Adrenal gland (tissue), 12 donors: ENCODE results near the gene STING1. TPM values are rescaled to one million over a fixed set of nuclear protein-coding genes. Genes with fewer than 3 reads are reported as not detected.

Experiments
- DNase-seq, 7 donors: peaks; one replicate each; pipeline ENCODE4 v3.0.0-alpha.2; 2019 to 2020
- H3K27ac ChIP-seq, 5 donors: fragments of 200-600 bp; sonication (generic) in 4 of 5; 1 replicate in 3 of 5; 2 replicates in 2 of 5; pipeline versions ENCODE4 v1.5.1 to v1.8.0; 2016 to 2020; ENCODE audit warnings: mild to moderate bottlenecking in 1 of 5
- H3K27me3 ChIP-seq: fragments of 200-600 bp; 2 replicates; pipeline ENCODE4 v1.8.0; 2021
- H3K36me3 ChIP-seq, 2 donors: fragments of 200-600 bp; replicated peaks in 1 of 2; 1 replicate in 1 of 2; 2 replicates in 1 of 2; pipeline versions ENCODE4 v1.5.1 to v1.8.0; 2018 to 2022
- H3K4me1 ChIP-seq, 2 donors: fragments of 200-600 bp; replicated peaks in 1 of 2; 1 replicate in 1 of 2; 2 replicates in 1 of 2; pipeline versions ENCODE4 v1.5.1 to v1.8.0; 2018 to 2021
- H3K4me3 ChIP-seq, 4 donors: fragments of 200-600 bp; sonication (generic) in 3 of 4; one replicate each; pipeline ENCODE4 v1.5.1; 2016 to 2018
- H3K9me3 ChIP-seq, 3 donors: fragments of 200-600 bp; sonication (generic) in 1 of 3; replicated peaks in 1 of 3; 1 replicate in 2 of 3; 2 replicates in 1 of 3; pipeline versions ENCODE4 v1.5.1 to v1.8.0; 2016 to 2021
- POLR2A ChIP-seq, 2 donors: fragments of 450-650 bp; IDR thresholded peaks; one replicate each; pipeline ENCODE4 v1.6.1; 2017; ENCODE audit warnings: antibody characterized with exemption in 2 of 2, mild to moderate bottlenecking in 2 of 2, moderate library complexity in 1 of 2
- WGBS, 4 donors: extraction: QIAGEN DNeasy Blood & Tissue Kit in 2 of 4; methylation state at CpG; one replicate each; pipeline versions ENCODE4 v1.1.5 to v1.1.7; 2013 to 2017; 5-methylcytosine and 5-hydroxymethylcytosine counted together
- intact Hi-C, 2 donors: fragments of 100-400 bp; cut with DNase I; formaldehyde crosslinking; loops; one replicate each; pipeline versions ENCODE4 v1.14.1 to v1.15.0; 2022 to 2023
- polyA plus RNA-seq, 3 donors: library from polyadenylated mRNA; stranded (reverse); fragments of 200-250 nt in 2 of 3; fragments of 350-450 nt in 1 of 3; fragmentation: Illumina TruSeq in 1 of 3; extraction: RNeasy Lipid Tissue Mini Kit (QIAGEN cat#74804) in 1 of 3; gene quantifications; one replicate each; pipeline ENCODE4 v1.2.3, GENCODE V29; 2013 to 2014
- total RNA-seq, 9 donors: library from RNA; depleted of rRNA in 4 of 9; stranded (reverse); fragments of >200 nt in 4 of 9; fragments of 120-200 nt in 1 of 9; fragmentation: NEBNext Ultra II Directional in 1 of 9; extraction: Animal tissue kit (Norgen Biotek cat#: 25700) in 1 of 9; gene quantifications; one replicate each; pipeline versions ENCODE4 v1.1.0 to v1.2.4, GENCODE V29; 2013 to 2023
- TF ChIP-seq, protein P1 (sequence below), 6 experiments: fragments of 450-650 bp in 4 of 6; fragments of 200-600 bp in 2 of 6; sonication (generic) in 1 of 6; IDR thresholded peaks; 1 replicate in 5 of 6; 2 replicates in 1 of 6; pipeline versions ENCODE4 v1.5.1 to v1.8.0; 2016 to 2021; ENCODE audit warnings: antibody characterized with exemption in 6 of 6, mild to moderate bottlenecking in 2 of 6, moderate library complexity in 1 of 6
- donor health status: healthy with polysubstance abuse.
- donor health status: Bipolar disorder and iron deficiency.
- donor health status: DM: yes; HTN: yes; CAD: no.
- donor health status: DM: no; HTN: no; CAD: no.
- donor health status: DM: no; HTN: no; CAD: no.
- donor health status: DM: yes; HTN: yes; CAD: no.

STING1 gene
- total and polyA plus RNA-seq, 12 donors: 10.9 to 63.9 (median 32.4) TPM

DNA sequence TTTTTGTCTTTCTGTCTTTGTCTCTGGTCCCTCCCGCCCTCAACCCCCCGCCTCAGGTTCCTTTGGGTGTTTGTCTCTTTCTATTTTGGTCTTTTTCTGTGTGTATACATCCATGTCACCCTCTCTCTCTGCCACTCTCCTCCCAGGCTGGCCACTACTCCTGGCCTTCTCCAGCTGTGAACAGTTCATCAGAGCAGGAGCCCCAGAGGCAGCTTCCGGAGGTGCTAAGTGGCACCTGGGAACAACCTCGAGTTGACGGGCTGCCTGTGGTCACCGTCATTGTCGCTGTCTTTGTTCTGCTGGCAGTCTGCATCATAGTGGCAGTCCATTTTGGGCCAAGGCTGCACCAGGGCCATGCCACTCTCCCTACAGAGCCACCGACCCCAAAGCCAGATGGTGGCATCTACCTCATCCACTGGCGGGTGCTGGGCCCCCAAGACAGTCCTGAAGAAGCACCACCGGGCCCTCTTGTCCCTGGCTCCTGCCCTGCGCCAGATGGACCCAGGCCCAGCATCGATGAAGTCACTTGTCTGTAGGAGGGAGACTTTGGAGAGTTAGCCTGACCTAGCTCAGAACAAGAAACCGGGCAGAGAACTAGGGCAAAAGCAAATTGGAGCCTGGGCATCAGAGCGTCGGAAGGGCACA lies 10.1 kb downstream of the STING1 start:
- H3K27ac ChIP-seq: no peak overlapping the region
- H3K36me3 ChIP-seq: peaks cover 0 to 16% of the 10 kb centered on the region in 2 donors
- H3K4me1 ChIP-seq: no peaks in the 10 kb centered on the region
- intact Hi-C loops: no loop called here
- no peak overlapping the region for H3K4me3 ChIP-seq
- DNase-seq: no peak
- H3K27me3 ChIP-seq: no peaks in the 10 kb centered on the region
- no peak for TF ChIP-seq POLR2A (IDR thresholded peaks at IDR 0.05)
- TF ChIP-seq, protein P1, sequence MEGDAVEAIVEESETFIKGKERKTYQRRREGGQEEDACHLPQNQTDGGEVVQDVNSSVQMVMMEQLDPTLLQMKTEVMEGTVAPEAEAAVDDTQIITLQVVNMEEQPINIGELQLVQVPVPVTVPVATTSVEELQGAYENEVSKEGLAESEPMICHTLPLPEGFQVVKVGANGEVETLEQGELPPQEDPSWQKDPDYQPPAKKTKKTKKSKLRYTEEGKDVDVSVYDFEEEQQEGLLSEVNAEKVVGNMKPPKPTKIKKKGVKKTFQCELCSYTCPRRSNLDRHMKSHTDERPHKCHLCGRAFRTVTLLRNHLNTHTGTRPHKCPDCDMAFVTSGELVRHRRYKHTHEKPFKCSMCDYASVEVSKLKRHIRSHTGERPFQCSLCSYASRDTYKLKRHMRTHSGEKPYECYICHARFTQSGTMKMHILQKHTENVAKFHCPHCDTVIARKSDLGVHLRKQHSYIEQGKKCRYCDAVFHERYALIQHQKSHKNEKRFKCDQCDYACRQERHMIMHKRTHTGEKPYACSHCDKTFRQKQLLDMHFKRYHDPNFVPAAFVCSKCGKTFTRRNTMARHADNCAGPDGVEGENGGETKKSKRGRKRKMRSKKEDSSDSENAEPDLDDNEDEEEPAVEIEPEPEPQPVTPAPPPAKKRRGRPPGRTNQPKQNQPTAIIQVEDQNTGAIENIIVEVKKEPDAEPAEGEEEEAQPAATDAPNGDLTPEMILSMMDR (IDR thresholded peaks at IDR 0.05): no peak
- 81 to 90% (median 88%) methylated on average over 13 to 15 of the region's 15 CpGs for WGBS, 4 donors
- no peaks in the 10 kb centered on the region for H3K9me3 ChIP-seq

- Histone ChIP-seq H3K27me3 (no peaks in the 10 kb centered on the region), H3K27ac (peak within 1 kb of the TSS in 1 of 5 donors; percentile 29), H3K9me3 (no peaks in the 10 kb centered on the region), H3K36me3 (no peaks in the 10 kb centered on the region), H3K4me1 (no peaks in the 10 kb centered on the region), H3K4me3 (no peak within 1 kb of the TSS)
- WGBS, 4 donors: 64 to 85% (median 74%) methylated on average over 8 to 9 of the region's 9 CpGs
- DNase-seq: no peak
- no peak for TF ChIP-seq POLR2A (IDR thresholded peaks at IDR 0.05)
- TF ChIP-seq, protein P1 (IDR thresholded peaks at IDR 0.05): no peak
- intact Hi-C loops: no loop called here
Measured at GRCh38 chr5:139470821-139471300, 11.7 kb downstream of the STING1 start, which contains the start of gene SMIM33. Gene SMIM33 (plus strand): TSS chr5:139471004. CDS start chr5:139471122, 118 bp downstream.

GRCh38 chr5:139468421-139468931 lies 14.1 kb downstream of the STING1 start:
- Histone ChIP-seq H3K27ac (no peak overlapping the region), H3K4me1 (no peaks in the 10 kb centered on the region), H3K9me3 (no peaks in the 10 kb centered on the region), H3K27me3 (no peaks in the 10 kb centered on the region), H3K4me3 (no peak overlapping the region), H3K36me3 (no peaks in the 10 kb centered on the region)
- DNase-seq: no peak
- 74 to 83% (median 77%) methylated on average over 7 to 8 of the region's 8 CpGs for WGBS, 4 donors
- no peak for TF ChIP-seq POLR2A (IDR thresholded peaks at IDR 0.05)
- TF ChIP-seq, protein P1 (IDR thresholded peaks at IDR 0.05): no peak
- intact Hi-C loops: no loop called here

- Histone ChIP-seq H3K36me3 (no peaks in the 10 kb centered on the region), H3K27me3 (no peaks in the 10 kb centered on the region), H3K4me1 (no peaks in the 10 kb centered on the region), H3K4me3 (no peak within 1 kb of the TSS), H3K9me3 (no peaks in the 10 kb centered on the region), H3K27ac (peak within 1 kb of the TSS in 1 of 5 donors; percentile 69)
- DNase-seq: peak in 4 of 7 donors; percentile 35 to 64 (median 44)
- WGBS, 4 donors: 72 to 83% (median 78%) methylated on average over 4 to 10 of the region's 10 CpGs
- TF ChIP-seq POLR2A (IDR thresholded peaks at IDR 0.05): no peak
- TF ChIP-seq, protein P1 (IDR thresholded peaks at IDR 0.05): no peak
- intact Hi-C loops: no loop called here
Measured at GRCh38 chr5:139462586-139463276, 19.8 kb downstream of the STING1 start, which contains the start of gene ECSCR. Gene ECSCR (minus strand): TSS chr5:139462743. CDS start chr5:139462670, 73 bp downstream.
